Measurements from ENCODE around the gene SLC25A10. TPM values are rescaled to one million over a fixed set of nuclear protein-coding genes. Genes with fewer than 3 reads are reported as not detected.

The SLC25A10 gene
- total and polyA plus RNA-seq, 4 donors: 4.3 to 21.5 (median 17.0) TPM

DNA sequence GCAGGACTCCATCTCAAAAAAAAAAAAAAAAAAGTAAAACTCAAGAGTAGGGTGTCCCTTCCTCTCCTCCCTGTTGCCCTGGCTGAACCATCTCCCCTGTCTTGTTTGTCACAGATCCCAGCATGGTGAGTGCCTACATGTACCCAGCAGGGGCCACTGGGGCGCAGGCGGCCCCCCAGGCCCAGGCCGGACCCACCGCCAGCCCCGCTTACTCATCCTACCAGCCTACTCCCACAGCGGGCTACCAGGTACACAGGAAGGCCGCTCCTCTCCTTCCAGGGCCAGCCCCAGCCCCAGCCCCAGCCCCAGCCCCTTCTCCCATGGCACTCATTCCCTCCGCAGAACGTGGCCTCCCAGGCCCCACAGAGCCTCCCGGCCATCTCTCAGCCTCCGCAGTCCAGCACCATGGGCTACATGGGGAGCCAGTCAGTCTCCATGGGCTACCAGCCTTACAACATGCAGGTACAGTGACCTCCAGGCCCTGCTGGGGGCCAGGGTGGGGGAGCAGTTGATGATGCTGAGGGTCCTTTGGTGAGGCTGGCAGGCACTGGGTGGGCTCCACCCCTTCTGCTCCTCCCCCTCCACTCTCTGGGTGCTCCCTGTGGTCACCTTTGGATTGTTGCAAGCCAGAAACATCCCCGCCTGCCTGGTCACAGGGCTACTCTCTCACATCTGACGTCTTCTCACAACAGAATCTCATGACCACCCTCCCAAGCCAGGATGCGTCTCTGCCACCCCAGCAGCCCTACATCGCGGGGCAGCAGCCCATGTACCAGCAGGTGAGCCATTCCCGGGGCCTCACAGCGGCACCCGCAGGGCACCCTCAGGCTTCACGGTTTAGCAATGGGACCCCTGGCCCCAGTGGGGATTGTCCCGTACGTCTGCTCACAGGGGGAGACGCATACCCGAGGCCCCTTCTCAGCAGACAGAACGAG lies 11.5 kb upstream of the SLC25A10 start:
- TF ChIP-seq, protein P1, sequence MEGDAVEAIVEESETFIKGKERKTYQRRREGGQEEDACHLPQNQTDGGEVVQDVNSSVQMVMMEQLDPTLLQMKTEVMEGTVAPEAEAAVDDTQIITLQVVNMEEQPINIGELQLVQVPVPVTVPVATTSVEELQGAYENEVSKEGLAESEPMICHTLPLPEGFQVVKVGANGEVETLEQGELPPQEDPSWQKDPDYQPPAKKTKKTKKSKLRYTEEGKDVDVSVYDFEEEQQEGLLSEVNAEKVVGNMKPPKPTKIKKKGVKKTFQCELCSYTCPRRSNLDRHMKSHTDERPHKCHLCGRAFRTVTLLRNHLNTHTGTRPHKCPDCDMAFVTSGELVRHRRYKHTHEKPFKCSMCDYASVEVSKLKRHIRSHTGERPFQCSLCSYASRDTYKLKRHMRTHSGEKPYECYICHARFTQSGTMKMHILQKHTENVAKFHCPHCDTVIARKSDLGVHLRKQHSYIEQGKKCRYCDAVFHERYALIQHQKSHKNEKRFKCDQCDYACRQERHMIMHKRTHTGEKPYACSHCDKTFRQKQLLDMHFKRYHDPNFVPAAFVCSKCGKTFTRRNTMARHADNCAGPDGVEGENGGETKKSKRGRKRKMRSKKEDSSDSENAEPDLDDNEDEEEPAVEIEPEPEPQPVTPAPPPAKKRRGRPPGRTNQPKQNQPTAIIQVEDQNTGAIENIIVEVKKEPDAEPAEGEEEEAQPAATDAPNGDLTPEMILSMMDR (IDR thresholded peaks at IDR 0.05; ENCODE audit: control extremely low read depth, extremely low read depth): no peak
- H3K36me3 ChIP-seq (ENCODE audit: control insufficient read depth in 4 of 4, insufficient read depth in 4 of 4, low read length in 4 of 4): peaks cover 6 to 49% (median 20%) of the 10 kb centered on the region in 4 donors
- no peak overlapping the region for H3K27ac ChIP-seq (ENCODE audit: low read depth in 1 of 2, low read length in 1 of 2)
- ATAC-seq (ENCODE audit: insufficient read depth, low FRiP score) (no peak), DNase-seq (no peak)
- 90 to 91% methylated on average over 25 of the region's 25 CpGs for whole genome bisulfite sequencing, 2 donors
- H3K4me1 ChIP-seq (ENCODE audit: control insufficient read depth in 5 of 5, insufficient read depth in 5 of 5, low read length in 5 of 5): peaks cover 0 to 29% (median 10%) of the 10 kb centered on the region in 5 donors
- no peaks in the 10 kb centered on the region for H3K27me3 ChIP-seq (ENCODE audit: control insufficient read depth in 3 of 3, insufficient read depth in 3 of 3, low read length in 2 of 3)
- H3K4me3 ChIP-seq: no peak overlapping the region
- H3K9me3 ChIP-seq (ENCODE audit: control insufficient read depth in 4 of 4, insufficient read depth in 3 of 4, low read length in 3 of 4): no peaks in the 10 kb centered on the region
- no peak overlapping the region for H3K9ac ChIP-seq (ENCODE audit: insufficient read depth in 1 of 2, low read length in 2 of 2)

DNA sequence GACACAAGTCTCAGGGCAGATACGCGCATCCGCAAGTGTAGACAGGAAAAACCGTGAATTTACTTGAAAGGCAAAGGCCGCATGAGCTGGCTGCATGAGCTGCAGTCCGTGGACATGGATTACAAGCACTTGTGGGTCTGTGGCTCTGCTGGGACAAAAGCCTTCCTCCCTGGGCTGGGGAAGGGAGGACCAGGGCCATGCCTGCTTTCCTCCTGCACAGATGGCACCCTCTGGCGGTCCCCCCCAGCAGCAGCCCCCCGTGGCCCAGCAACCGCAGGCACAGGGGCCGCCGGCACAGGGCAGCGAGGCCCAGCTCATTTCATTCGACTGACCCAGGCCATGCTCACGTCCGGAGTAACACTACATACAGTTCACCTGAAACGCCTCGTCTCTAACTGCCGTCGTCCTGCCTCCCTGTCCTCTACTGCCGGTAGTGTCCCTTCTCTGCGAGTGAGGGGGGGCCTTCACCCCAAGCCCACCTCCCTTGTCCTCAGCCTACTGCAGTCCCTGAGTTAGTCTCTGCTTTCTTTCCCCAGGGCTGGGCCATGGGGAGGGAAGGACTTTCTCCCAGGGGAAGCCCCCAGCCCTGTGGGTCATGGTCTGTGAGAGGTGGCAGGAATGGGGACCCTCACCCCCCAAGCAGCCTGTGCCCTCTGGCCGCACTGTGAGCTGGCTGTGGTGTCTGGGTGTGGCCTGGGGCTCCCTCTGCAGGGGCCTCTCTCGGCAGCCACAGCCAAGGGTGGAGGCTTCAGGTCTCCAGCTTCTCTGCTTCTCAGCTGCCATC lies 10.6 kb upstream of the SLC25A10 start:
- no peak overlapping the region for H3K4me3 ChIP-seq
- TF ChIP-seq, protein P1 (IDR thresholded peaks at IDR 0.05; ENCODE audit: control extremely low read depth, extremely low read depth): no peak
- H3K27me3 ChIP-seq (ENCODE audit: control insufficient read depth in 3 of 3, insufficient read depth in 3 of 3, low read length in 2 of 3): no peaks in the 10 kb centered on the region
- no peak overlapping the region for H3K27ac ChIP-seq (ENCODE audit: low read depth in 1 of 2, low read length in 1 of 2)
- no peaks in the 10 kb centered on the region for H3K9me3 ChIP-seq (ENCODE audit: control insufficient read depth in 4 of 4, insufficient read depth in 3 of 4, low read length in 3 of 4)
- WGBS, 2 donors: 73 to 83% methylated on average over 22 to 23 of the region's 23 CpGs
- no peak for DNase-seq
- ATAC-seq (ENCODE audit: insufficient read depth, low FRiP score): no peak
- H3K4me1 ChIP-seq (ENCODE audit: control insufficient read depth in 5 of 5, insufficient read depth in 5 of 5, low read length in 5 of 5): peaks cover 0 to 29% (median 10%) of the 10 kb centered on the region in 5 donors
- peaks cover 6 to 43% (median 17%) of the 10 kb centered on the region in 4 donors for H3K36me3 ChIP-seq (ENCODE audit: control insufficient read depth in 4 of 4, insufficient read depth in 4 of 4, low read length in 4 of 4)
- H3K9ac ChIP-seq (ENCODE audit: insufficient read depth in 1 of 2, low read length in 2 of 2): no peak overlapping the region

DNA sequence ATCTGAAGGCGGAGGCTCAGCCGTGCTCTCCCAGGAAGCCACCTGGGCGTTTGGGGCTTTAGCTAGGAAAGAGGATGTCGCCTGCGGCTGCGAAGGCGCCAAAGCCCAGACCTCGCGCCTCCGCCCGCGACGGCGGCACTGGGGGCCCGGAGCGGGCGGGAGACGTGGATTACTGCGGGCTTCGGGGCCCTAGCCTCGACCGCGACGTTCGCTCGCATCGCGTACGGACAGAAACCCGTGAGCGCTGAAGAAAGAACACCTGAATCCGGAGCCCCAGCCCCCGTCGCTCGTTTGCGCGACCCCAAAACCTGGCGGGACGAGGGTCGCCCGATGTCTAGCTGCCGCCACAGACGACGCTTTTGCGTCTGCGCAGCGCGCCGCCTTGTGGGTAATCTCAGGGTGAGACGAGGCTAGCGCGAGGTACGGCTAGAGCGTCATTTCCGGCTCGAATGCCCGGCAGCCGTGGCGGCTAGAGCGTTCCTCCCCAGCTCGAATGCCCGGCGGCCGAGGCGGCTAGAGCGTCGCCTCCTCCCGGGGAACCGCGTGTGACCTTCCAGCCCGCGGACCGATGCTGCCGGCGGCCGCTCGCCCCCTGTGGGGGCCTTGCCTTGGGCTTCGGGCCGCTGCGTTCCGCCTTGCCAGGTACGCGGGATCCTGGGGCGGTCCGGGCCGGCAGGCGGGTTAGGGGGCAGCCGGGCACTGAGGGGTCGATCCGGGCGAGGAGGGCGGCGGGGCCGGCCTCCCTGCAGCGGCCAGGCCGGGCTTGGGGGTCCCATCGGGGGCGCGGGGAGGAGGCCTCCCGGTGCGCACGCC lies 8.9 kb upstream of the SLC25A10 start, which contains the start of gene MRPL12:
Gene MRPL12 (plus strand): TSS at position 434 of the 813 bp plus-strand sequence. CDS start 135 bp downstream, at position 569.
- peaks cover 0 to 29% (median 10%) of the 10 kb centered on the region in 5 donors for H3K4me1 ChIP-seq (ENCODE audit: control insufficient read depth in 5 of 5, insufficient read depth in 5 of 5, low read length in 5 of 5)
- peak within 1 kb of the TSS; percentile 67 for H3K4me3 ChIP-seq
- TF ChIP-seq, protein P1 (IDR thresholded peaks at IDR 0.05; ENCODE audit: control extremely low read depth, extremely low read depth): peak; percentile 16
- H3K9ac ChIP-seq (ENCODE audit: insufficient read depth in 1 of 2, low read length in 2 of 2): peak within 1 kb of the TSS; percentile 76 to 87
- H3K27me3 ChIP-seq (ENCODE audit: control insufficient read depth in 3 of 3, insufficient read depth in 3 of 3, low read length in 2 of 3): no peaks in the 10 kb centered on the region
- DNase-seq (peak; percentile 93 to 98 (median 94)), ATAC-seq (ENCODE audit: insufficient read depth, low FRiP score) (peak; percentile 92)
- H3K36me3 ChIP-seq (ENCODE audit: control insufficient read depth in 4 of 4, insufficient read depth in 4 of 4, low read length in 4 of 4): peaks cover 0 to 43% (median 10%) of the 10 kb centered on the region in 4 donors
- WGBS, 2 donors: 1% methylated on average over 89 to 102 of the region's 102 CpGs
- H3K27ac ChIP-seq (ENCODE audit: low read depth in 1 of 2, low read length in 1 of 2): peak within 1 kb of the TSS; percentile 92 to 96
- H3K9me3 ChIP-seq (ENCODE audit: control insufficient read depth in 4 of 4, insufficient read depth in 3 of 4, low read length in 3 of 4): no peaks in the 10 kb centered on the region

Data from lung (tissue), 12 donors.